Activated CD4-positive, alpha-beta T cell treated with anti-CD3 and anti-CD28 coated beads, Interleukin-2, amount 50 U/mL, for 48 hours (primary cell): ENCODE measurements around the gene USP2.

Experiments used
- DNase-seq, 2 experiments: peaks; one replicate each; pipeline ENCODE4 v3.0.0-alpha.2; 2020

The USP2 gene

GRCh38 chr11:119320240-119320775, 61.2 kb downstream of the USP2 start:
- no peak for DNase-seq

GRCh38 chr11:119319700-119320239, 61.7 kb downstream of the USP2 start:
- no peak for DNase-seq

- no peak for DNase-seq
These were observed 62.3 kb downstream of the USP2 start for GRCh38 chr11:119319136-119319699.

- DNase-seq = no peak
These were observed 63.0 kb downstream of the USP2 start for GRCh38 chr11:119318240-119319135.

GRCh38 chr11:119317592-119318239, 63.8 kb downstream of the USP2 start:
- DNase-seq = no peak

GRCh38 chr11:119316729-119317591, 64.5 kb downstream of the USP2 start, which contains the start of gene MCAM:
Gene MCAM (minus strand): TSS chr11:119317130. CDS start chr11:119317101, 29 bp downstream.
- DNase-seq = no peak

- no peak for DNase-seq
These were observed 65.3 kb downstream of the USP2 start for GRCh38 chr11:119316016-119316728.

- DNase-seq = peak in 1 of 2 experiments; percentile 68
These were observed 66.1 kb downstream of the USP2 start for GRCh38 chr11:119315131-119316015.

GRCh38 chr11:119314726-119315125, 66.8 kb downstream of the USP2 start:
- DNase-seq = no peak

GRCh38 chr11:119310682-119311052, 70.8 kb downstream of the USP2 start:
- DNase-seq = no peak

- DNase-seq = no peak
These were observed 71.4 kb downstream of the USP2 start for GRCh38 chr11:119309953-119310681.

- DNase-seq = no peak
These were observed 72.1 kb downstream of the USP2 start for GRCh38 chr11:119309411-119309810.

GRCh38 chr11:119307974-119308373, 73.5 kb downstream of the USP2 start:
- no peak for DNase-seq

- DNase-seq = no peak
These were observed 74.3 kb downstream of the USP2 start for GRCh38 chr11:119307219-119307618.

- peak in 1 of 2 experiments; percentile 45 for DNase-seq
These were observed 75.1 kb downstream of the USP2 start for GRCh38 chr11:119306373-119306890.

GRCh38 chr11:119305556-119306372, 75.7 kb downstream of the USP2 start:
- no peak for DNase-seq
